ENCODE results near the gene SLC34A1.

The SLC34A1 gene

GRCh38 chr5:177387405-177387804, 3.2 kb downstream of the SLC34A1 start:
- H3K9me3 ChIP-seq, result no peaks in the 10 kb centered on the region
- no peaks in the 10 kb centered on the region for H3K4me1 ChIP-seq
- DNase-seq, result no peak
- no peak for TF ChIP-seq CTCF (IDR thresholded peaks at IDR 0.05; ENCODE audit: low read depth, low read length)
- no peaks in the 10 kb centered on the region for H3K27me3 ChIP-seq
- H3K36me3 ChIP-seq, result no peaks in the 10 kb centered on the region
- no peak overlapping the region for H3K4me3 ChIP-seq (ENCODE audit: low read depth, low read length)

GRCh38 chr5:177388521-177389052, 4.4 kb downstream of the SLC34A1 start:
- no peaks in the 10 kb centered on the region for H3K36me3 ChIP-seq
- no peak for TF ChIP-seq CTCF (IDR thresholded peaks at IDR 0.05; ENCODE audit: low read depth, low read length)
- no peaks in the 10 kb centered on the region for H3K4me1 ChIP-seq
- DNase-seq, result no peak
- H3K9me3 ChIP-seq, result no peaks in the 10 kb centered on the region
- H3K4me3 ChIP-seq (ENCODE audit: low read depth, low read length), result no peak overlapping the region
- no peaks in the 10 kb centered on the region for H3K27me3 ChIP-seq

GRCh38 chr5:177389241-177390169, 5.3 kb downstream of the SLC34A1 start:
- Histone ChIP-seq H3K36me3 (no peaks in the 10 kb centered on the region), H3K4me3 (ENCODE audit: low read depth, low read length) (no peak overlapping the region), H3K4me1 (no peaks in the 10 kb centered on the region), H3K27me3 (no peaks in the 10 kb centered on the region), H3K9me3 (no peaks in the 10 kb centered on the region)
- no peak for TF ChIP-seq CTCF (IDR thresholded peaks at IDR 0.05; ENCODE audit: low read depth, low read length)
- no peak for DNase-seq

- TF ChIP-seq CTCF (IDR thresholded peaks at IDR 0.05; ENCODE audit: low read depth, low read length), result peak; percentile 99
- DNase-seq, result peak; percentile 87
- Histone ChIP-seq H3K4me3 (ENCODE audit: low read depth, low read length) (no peak overlapping the region), H3K9me3 (no peaks in the 10 kb centered on the region), H3K27me3 (no peaks in the 10 kb centered on the region), H3K4me1 (no peaks in the 10 kb centered on the region), H3K36me3 (no peaks in the 10 kb centered on the region)
Observed at GRCh38 chr5:177390363-177391300, 6.4 kb downstream of the SLC34A1 start.

GRCh38 chr5:177392765-177393164, 8.5 kb downstream of the SLC34A1 start:
- Histone ChIP-seq H3K36me3 (no peaks in the 10 kb centered on the region), H3K27me3 (no peaks in the 10 kb centered on the region), H3K4me1 (no peaks in the 10 kb centered on the region), H3K4me3 (ENCODE audit: low read depth, low read length) (no peak overlapping the region), H3K9me3 (no peaks in the 10 kb centered on the region)
- no peak for TF ChIP-seq CTCF (IDR thresholded peaks at IDR 0.05; ENCODE audit: low read depth, low read length)
- no peak for DNase-seq
